SU-DHL-6 (cell line): ENCODE measurements around the gene KIF5B.

Source experiments
- H2AFZ ChIP-seq: fragments of 200-600 bp; sonication (generic); 2 replicates; pipeline ENCODE4 v1.6.1; 2014; ENCODE audit warnings: low read depth, mild to moderate bottlenecking, moderate library complexity, mixed read lengths, antibody characterized with exemption, low read length; ENCODE audit not compliant: severe bottlenecking
- H3F3A ChIP-seq: fragments of 200-600 bp; shearing (Covaris generic); 2 replicates; pipeline ENCODE4 v1.6.0; 2016; ENCODE audit warnings: antibody characterized with exemption, mild to moderate bottlenecking; ENCODE audit not compliant: insufficient read depth
- H3K27ac ChIP-seq: fragments of 200-600 bp; sonication (generic); 2 replicates; pipeline ENCODE4 v1.5.1; 2016; ENCODE audit warnings: low read depth, mild to moderate bottlenecking, low read length, moderate library complexity, mixed read lengths
- H3K27me3 ChIP-seq: fragments of 200-600 bp; sonication (generic), shearing (Covaris generic); 2 replicates; pipeline ENCODE4 v1.6.0; 2014; ENCODE audit warnings: mild to moderate bottlenecking, low read length
- H3K36me3 ChIP-seq: fragments of 200-600 bp; sonication (generic); 2 replicates; pipeline ENCODE4 v1.6.1; 2014; ENCODE audit warnings: mild to moderate bottlenecking, low read length, mixed read lengths
- H3K4me2 ChIP-seq: fragments of 300-600, 200-600 bp; shearing (Covaris generic), sonication (generic); 2 replicates; pipeline ENCODE4 v1.6.0; 2014; ENCODE audit warnings: low read length, low read depth, mild to moderate bottlenecking; ENCODE audit not compliant: poor library complexity, severe bottlenecking
- H3K4me3 ChIP-seq: fragments of 200-600 bp; sonication (generic); 2 replicates; pipeline ENCODE4 v1.5.1; 2014; ENCODE audit warnings: antibody characterized with exemption, low read length, mild to moderate bottlenecking, mixed read lengths; ENCODE audit not compliant: insufficient read depth, poor library complexity, severe bottlenecking
- H3K79me2 ChIP-seq: fragments of 200-600 bp; sonication (generic); 2 replicates; pipeline ENCODE4 v1.6.1; 2014; ENCODE audit warnings: mild to moderate bottlenecking, low read length, moderate library complexity; ENCODE audit not compliant: insufficient read depth
- H3K9ac ChIP-seq: fragments of 200-600 bp; sonication (generic); 2 replicates; pipeline ENCODE4 v1.7.0; 2014; ENCODE audit warnings: mild to moderate bottlenecking, low read length
- H3K9me2 ChIP-seq: fragments of 200-600 bp; sonication (generic); replicated peaks from 2 replicates; pipeline ENCODE4 v1.6.1; 2014; ENCODE audit warnings: low read length; ENCODE audit not compliant: insufficient read depth
- H3K9me3 ChIP-seq: fragments of 200-600 bp; sonication (generic); 2 replicates; pipeline ENCODE4 v1.6.1; 2014; ENCODE audit warnings: low read length, mixed read lengths; ENCODE audit not compliant: insufficient read depth
- H4K20me1 ChIP-seq: fragments of 200-600 bp; sonication (generic); 2 replicates; pipeline ENCODE4 v1.6.1; 2014; ENCODE audit warnings: low read depth, mild to moderate bottlenecking, antibody characterized with exemption, low read length, moderate library complexity, mixed read lengths
- EZH2phosphoT487 ChIP-seq: fragments of 200-600 bp; sonication (generic), shearing (Covaris generic); conservative IDR thresholded peaks from 2 replicates; pipeline ENCODE4 v1.6.1; 2018; ENCODE audit warnings: mild to moderate bottlenecking, antibody characterized with exemption, low read length, moderate library complexity, mixed read lengths
- TF ChIP-seq, protein P1 (sequence below): fragments of 200-600 bp; sonication (generic); IDR thresholded peaks from one replicate; pipeline ENCODE4 v1.5.1; 2017; ENCODE audit warnings: antibody characterized with exemption, mild to moderate bottlenecking, low read length, moderate library complexity; ENCODE audit not compliant: insufficient read depth, poor library complexity, severe bottlenecking

The KIF5B gene

GRCh38 chr10:32036922-32037321, 19.3 kb downstream of the KIF5B start:
- no peaks in the 10 kb centered on the region for H3K9me3 ChIP-seq
- H3K27me3 ChIP-seq: no peaks in the 10 kb centered on the region
- no peaks in the 10 kb centered on the region for H3K9me2 ChIP-seq
- no peak for TF ChIP-seq EZH2phosphoT487
- TF ChIP-seq, protein P1, sequence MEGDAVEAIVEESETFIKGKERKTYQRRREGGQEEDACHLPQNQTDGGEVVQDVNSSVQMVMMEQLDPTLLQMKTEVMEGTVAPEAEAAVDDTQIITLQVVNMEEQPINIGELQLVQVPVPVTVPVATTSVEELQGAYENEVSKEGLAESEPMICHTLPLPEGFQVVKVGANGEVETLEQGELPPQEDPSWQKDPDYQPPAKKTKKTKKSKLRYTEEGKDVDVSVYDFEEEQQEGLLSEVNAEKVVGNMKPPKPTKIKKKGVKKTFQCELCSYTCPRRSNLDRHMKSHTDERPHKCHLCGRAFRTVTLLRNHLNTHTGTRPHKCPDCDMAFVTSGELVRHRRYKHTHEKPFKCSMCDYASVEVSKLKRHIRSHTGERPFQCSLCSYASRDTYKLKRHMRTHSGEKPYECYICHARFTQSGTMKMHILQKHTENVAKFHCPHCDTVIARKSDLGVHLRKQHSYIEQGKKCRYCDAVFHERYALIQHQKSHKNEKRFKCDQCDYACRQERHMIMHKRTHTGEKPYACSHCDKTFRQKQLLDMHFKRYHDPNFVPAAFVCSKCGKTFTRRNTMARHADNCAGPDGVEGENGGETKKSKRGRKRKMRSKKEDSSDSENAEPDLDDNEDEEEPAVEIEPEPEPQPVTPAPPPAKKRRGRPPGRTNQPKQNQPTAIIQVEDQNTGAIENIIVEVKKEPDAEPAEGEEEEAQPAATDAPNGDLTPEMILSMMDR: no peak
- no peak overlapping the region for H2AFZ ChIP-seq
- H3K4me3 ChIP-seq: no peak overlapping the region
- H3K9ac ChIP-seq: no peak overlapping the region
- H3K79me2 ChIP-seq: peaks cover 38% of the 10 kb centered on the region
- H3K27ac ChIP-seq: no peak overlapping the region
- H3F3A ChIP-seq: peaks cover 11% of the 10 kb centered on the region; the same call in 1 of the 2 replicates
- peaks cover 20% of the 10 kb centered on the region for H4K20me1 ChIP-seq
- H3K36me3 ChIP-seq: peaks cover 75% of the 10 kb centered on the region
- H3K4me2 ChIP-seq: no peak overlapping the region

DNA sequence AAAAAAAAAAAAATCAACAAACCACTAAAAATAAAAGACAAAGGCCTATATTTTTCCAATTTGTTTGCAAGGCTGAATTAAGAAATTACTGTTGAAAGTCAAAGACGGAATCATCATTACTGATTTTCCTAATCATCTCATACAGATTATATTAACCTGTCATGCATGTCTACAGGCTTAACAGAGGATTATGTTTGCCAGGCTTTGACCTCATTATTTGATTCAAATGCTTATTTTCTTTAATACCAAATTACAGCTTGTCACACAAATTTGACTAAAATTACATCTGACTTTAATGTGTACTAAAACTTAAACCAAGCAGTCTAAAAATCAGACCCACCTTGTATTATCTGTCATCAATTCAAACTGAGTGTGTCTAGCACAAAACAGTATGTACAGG, 21.2 kb downstream of the KIF5B start:
- Histone ChIP-seq H3K9ac (no peak overlapping the region), H3F3A (peaks cover 11% of the 10 kb centered on the region; the same call in 1 of the 2 replicates), H4K20me1 (peaks cover 17% of the 10 kb centered on the region), H3K4me3 (no peak overlapping the region), H3K36me3 (peaks cover 84% of the 10 kb centered on the region), H3K9me3 (no peaks in the 10 kb centered on the region), H3K27ac (no peak overlapping the region), H3K79me2 (peaks cover 30% of the 10 kb centered on the region), H3K9me2 (no peaks in the 10 kb centered on the region), H3K4me2 (no peak overlapping the region), H2AFZ (no peak overlapping the region), H3K27me3 (no peaks in the 10 kb centered on the region)
- TF ChIP-seq EZH2phosphoT487: no peak

- H3F3A ChIP-seq: peaks cover 14% of the 10 kb centered on the region; the same call in 1 of the 2 replicates
- no peak overlapping the region for H3K4me3 ChIP-seq
- peaks cover 23% of the 10 kb centered on the region for H3K79me2 ChIP-seq
- no peak overlapping the region for H2AFZ ChIP-seq
- TF ChIP-seq, protein P1: no peak
- H3K4me2 ChIP-seq: no peak overlapping the region
- H3K27me3 ChIP-seq: no peaks in the 10 kb centered on the region
- H4K20me1 ChIP-seq: peaks cover 8% of the 10 kb centered on the region
- H3K9me2 ChIP-seq: no peaks in the 10 kb centered on the region
- H3K36me3 ChIP-seq: peaks cover 84% of the 10 kb centered on the region
- no peak overlapping the region for H3K27ac ChIP-seq
- no peak overlapping the region for H3K9ac ChIP-seq
- no peaks in the 10 kb centered on the region for H3K9me3 ChIP-seq
These were observed 23.1 kb downstream of the KIF5B start for GRCh38 chr10:32033171-32033570.

DNA sequence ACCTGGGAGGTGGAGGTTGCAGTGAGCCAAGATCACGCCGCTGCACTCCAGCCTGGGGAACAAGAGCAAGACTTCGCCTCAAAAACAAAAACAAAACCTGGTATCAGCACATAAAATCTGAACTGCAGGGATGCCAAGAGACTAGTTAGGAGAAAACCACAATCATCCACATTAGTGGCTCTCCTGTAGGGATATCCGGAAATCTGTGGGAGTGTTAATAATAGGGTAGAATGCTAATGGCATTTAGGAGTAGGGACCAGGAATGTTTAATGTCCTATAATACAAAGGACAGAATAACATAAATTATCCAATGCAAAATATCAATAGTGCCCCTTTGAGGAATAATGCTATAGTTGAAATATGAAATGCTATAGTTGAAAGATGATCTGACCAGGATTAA, 24.3 kb downstream of the KIF5B start:
- Histone ChIP-seq H3K4me2 (no peak overlapping the region), H3K36me3 (peaks cover 87% of the 10 kb centered on the region), H3F3A (peaks cover 17% of the 10 kb centered on the region; the same call in 1 of the 2 replicates), H3K9me2 (no peaks in the 10 kb centered on the region), H3K27me3 (no peaks in the 10 kb centered on the region), H4K20me1 (peaks cover 10% of the 10 kb centered on the region), H3K4me3 (no peak overlapping the region), H3K9me3 (no peaks in the 10 kb centered on the region), H3K27ac (no peak overlapping the region), H3K79me2 (peaks cover 22% of the 10 kb centered on the region), H3K9ac (no peak overlapping the region), H2AFZ (no peak overlapping the region)
- TF ChIP-seq, protein P1: no peak
- no peak for TF ChIP-seq EZH2phosphoT487
